Measurements from ENCODE around the gene DCTN2. TPM values are rescaled to one million over a fixed set of nuclear protein-coding genes. Genes with fewer than 3 reads are reported as not detected.

Gene DCTN2
- total and polyA plus RNA-seq, 4 donors, result 60.0 to 110 (median 84.2) TPM

GRCh38 chr12:57541717-57542116, 5.3 kb downstream of the DCTN2 start:
- Histone ChIP-seq H3K27me3 (ENCODE audit: control insufficient read depth in 3 of 3, insufficient read depth in 3 of 3, low read length in 2 of 3) (no peaks in the 10 kb centered on the region), H3K9me3 (ENCODE audit: control insufficient read depth in 4 of 4, insufficient read depth in 3 of 4, low read length in 3 of 4) (no peaks in the 10 kb centered on the region), H3K4me1 (ENCODE audit: control insufficient read depth in 5 of 5, insufficient read depth in 5 of 5, low read length in 5 of 5) (peaks cover 0 to 14% (median 8%) of the 10 kb centered on the region in 5 donors), H3K36me3 (ENCODE audit: control insufficient read depth in 4 of 4, insufficient read depth in 4 of 4, low read length in 4 of 4) (peaks cover 6 to 24% (median 14%) of the 10 kb centered on the region in 4 donors), H3K4me3 (no peak overlapping the region), H3K27ac (ENCODE audit: low read depth in 1 of 2, low read length in 1 of 2) (no peak overlapping the region), H3K9ac (ENCODE audit: insufficient read depth in 1 of 2, low read length in 2 of 2) (no peak overlapping the region)
- ATAC-seq (ENCODE audit: insufficient read depth, low FRiP score) (no peak), DNase-seq (peak in 1 of 3 donors; percentile 4)
- WGBS, 2 donors, result 86 to 88% methylated on average over 2 of the region's 2 CpGs
- TF ChIP-seq CTCF (IDR thresholded peaks at IDR 0.05; ENCODE audit: control extremely low read depth, extremely low read depth), result no peak

GRCh38 chr12:57541001-57541400, 6.0 kb downstream of the DCTN2 start:
- Histone ChIP-seq H3K27ac (ENCODE audit: low read depth in 1 of 2, low read length in 1 of 2) (no peak overlapping the region), H3K4me3 (no peak overlapping the region), H3K4me1 (ENCODE audit: control insufficient read depth in 5 of 5, insufficient read depth in 5 of 5, low read length in 5 of 5) (peaks cover 0 to 9% (median 8%) of the 10 kb centered on the region in 5 donors), H3K36me3 (ENCODE audit: control insufficient read depth in 4 of 4, insufficient read depth in 4 of 4, low read length in 4 of 4) (peaks cover 6 to 24% (median 14%) of the 10 kb centered on the region in 4 donors), H3K9me3 (ENCODE audit: control insufficient read depth in 4 of 4, insufficient read depth in 3 of 4, low read length in 3 of 4) (no peaks in the 10 kb centered on the region), H3K9ac (ENCODE audit: insufficient read depth in 1 of 2, low read length in 2 of 2) (no peak overlapping the region), H3K27me3 (ENCODE audit: control insufficient read depth in 3 of 3, insufficient read depth in 3 of 3, low read length in 2 of 3) (no peaks in the 10 kb centered on the region)
- ATAC-seq (ENCODE audit: insufficient read depth, low FRiP score) (no peak), DNase-seq (no peak)
- no peak for TF ChIP-seq CTCF (IDR thresholded peaks at IDR 0.05; ENCODE audit: control extremely low read depth, extremely low read depth)
- WGBS, 2 donors, result 58 to 86% methylated on average over 2 of the region's 2 CpGs

GRCh38 chr12:57539134-57539768, 7.7 kb downstream of the DCTN2 start:
- TF ChIP-seq CTCF (IDR thresholded peaks at IDR 0.05; ENCODE audit: control extremely low read depth, extremely low read depth), result no peak
- Histone ChIP-seq H3K27me3 (ENCODE audit: control insufficient read depth in 3 of 3, insufficient read depth in 3 of 3, low read length in 2 of 3) (no peaks in the 10 kb centered on the region), H3K27ac (ENCODE audit: low read depth in 1 of 2, low read length in 1 of 2) (no peak overlapping the region), H3K36me3 (ENCODE audit: control insufficient read depth in 4 of 4, insufficient read depth in 4 of 4, low read length in 4 of 4) (peaks cover 12 to 31% (median 27%) of the 10 kb centered on the region in 4 donors), H3K4me1 (ENCODE audit: control insufficient read depth in 5 of 5, insufficient read depth in 5 of 5, low read length in 5 of 5) (peaks cover 0 to 1% (median 0%) of the 10 kb centered on the region in 5 donors), H3K4me3 (no peak overlapping the region), H3K9me3 (ENCODE audit: control insufficient read depth in 4 of 4, insufficient read depth in 3 of 4, low read length in 3 of 4) (no peaks in the 10 kb centered on the region), H3K9ac (ENCODE audit: insufficient read depth in 1 of 2, low read length in 2 of 2) (no peak overlapping the region)
- ATAC-seq (ENCODE audit: insufficient read depth, low FRiP score) (no peak), DNase-seq (peak in 1 of 3 donors; percentile 6)
- WGBS, 2 donors, result 76 to 77% methylated on average over 5 of the region's 5 CpGs

- DNase-seq (no peak), ATAC-seq (ENCODE audit: insufficient read depth, low FRiP score) (no peak)
- H3K4me1 ChIP-seq (ENCODE audit: control insufficient read depth in 5 of 5, insufficient read depth in 5 of 5, low read length in 5 of 5), result no peaks in the 10 kb centered on the region
- H3K27ac ChIP-seq (ENCODE audit: low read depth in 1 of 2, low read length in 1 of 2), result no peak overlapping the region
- 100% methylated on average over 1 of the region's 1 CpG for WGBS, 2 donors
- H3K9me3 ChIP-seq (ENCODE audit: control insufficient read depth in 4 of 4, insufficient read depth in 3 of 4, low read length in 3 of 4), result no peaks in the 10 kb centered on the region
- H3K36me3 ChIP-seq (ENCODE audit: control insufficient read depth in 4 of 4, insufficient read depth in 4 of 4, low read length in 4 of 4), result peaks cover 26 to 53% (median 42%) of the 10 kb centered on the region in 4 donors
- H3K4me3 ChIP-seq, result no peak overlapping the region
- no peak overlapping the region for H3K9ac ChIP-seq (ENCODE audit: insufficient read depth in 1 of 2, low read length in 2 of 2)
- TF ChIP-seq CTCF (IDR thresholded peaks at IDR 0.05; ENCODE audit: control extremely low read depth, extremely low read depth), result no peak
- H3K27me3 ChIP-seq (ENCODE audit: control insufficient read depth in 3 of 3, insufficient read depth in 3 of 3, low read length in 2 of 3), result no peaks in the 10 kb centered on the region
Observed at GRCh38 chr12:57536597-57536942, 10.4 kb downstream of the DCTN2 start.

Measured in lung (tissue), 12 donors.